Colonic mucosa (tissue), 4 donors: ENCODE measurements around the gene CORO6. TPM values are rescaled to one million over a fixed set of nuclear protein-coding genes. Genes with fewer than 3 reads are reported as not detected.

Experiments used
- DNase-seq: peaks from one replicate; pipeline ENCODE4 v3.0.0-alpha.2; 2020
- H3K27ac ChIP-seq: fragments of 200-600 bp; one replicate; pipeline ENCODE4 v1.8.0; 2021
- H3K27me3 ChIP-seq: fragments of 200-600 bp; one replicate; pipeline ENCODE4 v1.8.0; 2021
- H3K36me3 ChIP-seq: fragments of 200-600 bp; one replicate; pipeline ENCODE4 v1.8.0; 2021
- H3K4me1 ChIP-seq: fragments of 200-600 bp; one replicate; pipeline ENCODE4 v1.8.0; 2021; ENCODE audit warnings: mild to moderate bottlenecking
- H3K4me3 ChIP-seq: fragments of 200-600 bp; one replicate; pipeline ENCODE4 v1.8.0; 2021
- H3K9ac ChIP-seq, 2 donors: one replicate each; pipeline ENCODE4 v1.7.0; 2013; ENCODE audit warnings: control low read depth in 2 of 2, low read depth in 2 of 2, low read length in 2 of 2
- H3K9me3 ChIP-seq: fragments of 200-600 bp; one replicate; pipeline ENCODE4 v1.8.0; 2021
- CTCF ChIP-seq: fragments of 200-600 bp; IDR thresholded peaks from one replicate; pipeline ENCODE4 v1.8.0; 2022; ENCODE audit warnings: antibody characterized with exemption, mild to moderate bottlenecking
- intact Hi-C: fragments of 100-400 bp; cut with DNase I; formaldehyde crosslinking; loops from one replicate; pipeline ENCODE4 v1.14.1; 2022
- total RNA-seq, 2 donors: library from RNA; stranded (reverse); fragmentation: NEBNext Ultra II Directional in 1 of 2; extraction: Animal tissue kit (Norgen Biotek cat#: 25700) in 1 of 2; gene quantifications; one replicate each; pipeline ENCODE4 v1.2.1, GENCODE V29; 2021
- donor health status: healthy.
- donor health status: DM: no; HTN: no; CAD: no.
- donor health status: DM: no; HTN: no; CAD: no.

Gene CORO6
- total RNA-seq, 2 donors from 2014 or later, result 0.62 to 2.5 TPM

- no peak for DNase-seq
- Histone ChIP-seq H3K27ac (no peak overlapping the region), H3K4me1 (peaks cover 16% of the 10 kb centered on the region), H3K9ac (no peak overlapping the region), H3K9me3 (no peaks in the 10 kb centered on the region), H3K4me3 (no peak overlapping the region), H3K27me3 (no peaks in the 10 kb centered on the region), H3K36me3 (no peaks in the 10 kb centered on the region)
- intact Hi-C loops, result no loop called here
- no peak for TF ChIP-seq CTCF
Measured at GRCh38 chr17:29595943-29596774, 26.6 kb downstream of the CORO6 start.

GRCh38 chr17:29595107-29595942 is 27.4 kb downstream of the CORO6 start:
- no peak overlapping the region for H3K9ac ChIP-seq
- no peaks in the 10 kb centered on the region for H3K27me3 ChIP-seq
- TF ChIP-seq CTCF, result no peak
- no peak for DNase-seq
- no peaks in the 10 kb centered on the region for H3K9me3 ChIP-seq
- H3K27ac ChIP-seq, result no peak overlapping the region
- no peaks in the 10 kb centered on the region for H3K36me3 ChIP-seq
- no peak overlapping the region for H3K4me3 ChIP-seq
- H3K4me1 ChIP-seq, result peaks cover 23% of the 10 kb centered on the region
- intact Hi-C loops, result no loop called here

GRCh38 chr17:29594519-29595090 is 28.1 kb downstream of the CORO6 start:
- Histone ChIP-seq H3K4me3 (no peak overlapping the region), H3K9ac (no peak overlapping the region), H3K9me3 (no peaks in the 10 kb centered on the region), H3K4me1 (peaks cover 29% of the 10 kb centered on the region), H3K27me3 (no peaks in the 10 kb centered on the region), H3K36me3 (no peaks in the 10 kb centered on the region), H3K27ac (no peak overlapping the region)
- no peak for TF ChIP-seq CTCF
- intact Hi-C loops, result no loop called here
- DNase-seq, result no peak

- Histone ChIP-seq H3K27me3 (no peaks in the 10 kb centered on the region), H3K4me1 (peaks cover 29% of the 10 kb centered on the region), H3K27ac (no peak overlapping the region), H3K9ac (peak overlapping the region; percentile 26 to 39), H3K4me3 (peak overlapping the region; percentile 62), H3K9me3 (no peaks in the 10 kb centered on the region), H3K36me3 (no peaks in the 10 kb centered on the region)
- intact Hi-C loops, result no loop called here
- no peak for TF ChIP-seq CTCF
- DNase-seq, result no peak
Measured at GRCh38 chr17:29593591-29594518, 28.9 kb downstream of the CORO6 start.
